HepG2 (cell line): ENCODE results near the gene MYO5B. TPM values are rescaled to one million over a fixed set of nuclear protein-coding genes. Genes with fewer than 3 reads are reported as not detected.
A peak's percentile ranks its signal among the peaks of the same experiment; 100 is the strongest.

Source experiments
- FOXJ3 ChIP-seq: sonication (generic); formaldehyde crosslinking; IDR thresholded peaks from 2 replicates; pipeline ENCODE4 v1.4.0; 2020; ENCODE audit warnings: missing genetic modification reagents, mild to moderate bottlenecking, borderline replicate concordance
- GATAD2A ChIP-seq: IDR thresholded peaks from 2 replicates; pipeline ENCODE4 v1.6.1; 2016
- HES4 ChIP-seq: sonication (generic); formaldehyde crosslinking; IDR thresholded peaks from 2 replicates; pipeline ENCODE4 v1.9.0; 2021; ENCODE audit warnings: mild to moderate bottlenecking, missing genetic modification reagents, borderline replicate concordance
- JUND ChIP-seq: sonication (generic); formaldehyde crosslinking; IDR thresholded peaks from 2 replicates; pipeline ENCODE4 v1.8.0; 2022; ENCODE audit warnings: mild to moderate bottlenecking, missing genetic modification reagents
- KDM3A ChIP-seq: IDR thresholded peaks from 2 replicates; pipeline ENCODE4 v1.6.1; 2018; ENCODE audit warnings: low read depth, missing compliant biosample characterization
- MBNL3 ChIP-seq: fragments of 250-450 bp; sonication (Bioruptor Pico); conservative IDR thresholded peaks from 2 replicates; pipeline ENCODE4 v1.8.0; 2022; ENCODE audit warnings: mild to moderate bottlenecking, inconsistent platforms
- MXI1 ChIP-seq: IDR thresholded peaks from 3 replicates; pipeline ENCODE4 v1.6.1; 2012; ENCODE audit warnings: low read depth, low read length, inconsistent platforms, borderline replicate concordance
- NR0B2 ChIP-seq: sonication (generic); formaldehyde crosslinking; IDR thresholded peaks from 2 replicates; pipeline ENCODE4 v1.4.0; 2020; ENCODE audit warnings: mild to moderate bottlenecking, missing genetic modification reagents
- SNAI1 ChIP-seq: sonication (generic); formaldehyde crosslinking; IDR thresholded peaks from 2 replicates; pipeline ENCODE4 v1.5.0; 2020; ENCODE audit warnings: mild to moderate bottlenecking, missing genetic modification reagents, borderline replicate concordance
- SPEN ChIP-seq: sonication (generic); formaldehyde crosslinking; IDR thresholded peaks from 2 replicates; pipeline ENCODE4 v1.5.1; 2020; ENCODE audit warnings: low read depth, mild to moderate bottlenecking, missing genetic modification reagents
- TGIF2 ChIP-seq: IDR thresholded peaks from 2 replicates; pipeline ENCODE4 v1.6.1; 2016; ENCODE audit warnings: control low read depth, missing compliant biosample characterization
- ZFP62 ChIP-seq: sonication (generic); formaldehyde crosslinking; IDR thresholded peaks from 2 replicates; pipeline ENCODE4 v1.4.0; 2020; ENCODE audit warnings: missing genetic modification reagents
- ZNF101 ChIP-seq: sonication (generic); formaldehyde crosslinking; IDR thresholded peaks from 2 replicates; pipeline ENCODE4 v1.4.0; 2020; ENCODE audit warnings: mild to moderate bottlenecking, low read depth, missing genetic modification reagents, borderline replicate concordance
- ZNF207 ChIP-seq: fragments of 450-650 bp; IDR thresholded peaks from 2 replicates; pipeline ENCODE4 v1.6.1; 2016; ENCODE audit warnings: antibody characterized with exemption, borderline replicate concordance
- ZNF234 ChIP-seq: sonication (generic); formaldehyde crosslinking; conservative IDR thresholded peaks from 2 replicates; pipeline ENCODE4 v1.5.1; 2020; ENCODE audit warnings: mild to moderate bottlenecking, missing genetic modification reagents
- ZNF264 ChIP-seq: sonication (generic); formaldehyde crosslinking; IDR thresholded peaks from 2 replicates; pipeline ENCODE4 v1.4.0; 2020; ENCODE audit warnings: missing genetic modification reagents
- ZNF333 ChIP-seq: sonication (generic); formaldehyde crosslinking; IDR thresholded peaks from 2 replicates; pipeline ENCODE4 v1.4.0; 2020; ENCODE audit warnings: mild to moderate bottlenecking, missing genetic modification reagents, borderline replicate concordance
- ZNF543 ChIP-seq: sonication (generic); formaldehyde crosslinking; IDR thresholded peaks from 2 replicates; pipeline ENCODE4 v1.4.0; 2020; ENCODE audit warnings: mild to moderate bottlenecking, missing genetic modification reagents
- ZNF605 ChIP-seq: sonication (generic); formaldehyde crosslinking; IDR thresholded peaks from 2 replicates; pipeline ENCODE4 v1.8.0; 2022; ENCODE audit warnings: mild to moderate bottlenecking, missing genetic modification reagents
- ZNF747 ChIP-seq: sonication (generic); formaldehyde crosslinking; IDR thresholded peaks from 2 replicates; pipeline ENCODE4 v1.8.1; 2023; ENCODE audit warnings: missing genetic modification reagents, mild to moderate bottlenecking, borderline replicate concordance
- ZNF841 ChIP-seq: sonication (generic); formaldehyde crosslinking; IDR thresholded peaks from 2 replicates; pipeline ENCODE4 v1.8.1; 2023; ENCODE audit warnings: missing genetic modification reagents, borderline replicate concordance
- ZSCAN21 ChIP-seq: sonication (generic); formaldehyde crosslinking; IDR thresholded peaks from 2 replicates; pipeline ENCODE4 v1.8.0; 2022; ENCODE audit warnings: mild to moderate bottlenecking, missing genetic modification reagents, moderate library complexity, borderline replicate concordance
- polyA plus RNA-seq, 8 experiments: library from polyadenylated mRNA; depleted of rRNA in 3 of 8; stranded (reverse) in 7 of 8; unstranded in 1 of 8; fragments of >200 nt; fragmentation: Illumina TruSeq in 4 of 8; extraction: Trizol in 4 of 8; gene quantifications; 2 replicates each; pipeline versions ENCODE4 v1.2.1 to v1.2.3, GENCODE V29; 2011 to 2016; ENCODE audit warnings: low read depth in 4 of 8, missing spikeins in 1 of 8, mixed read lengths in 1 of 8; ENCODE audit not compliant: insufficient read depth in 1 of 8
- total RNA-seq, 5 experiments: library from RNA; depleted of rRNA; stranded (reverse); fragments of >200 nt; fragmentation: Illumina TruSeq; extraction: Trizol; gene quantifications; 2 replicates each; pipeline ENCODE4 v1.2.3, GENCODE V29; 2016; ENCODE audit warnings: low read depth in 1 of 5
- TF ChIP-seq, protein P1 (sequence below): sonication (generic); formaldehyde crosslinking; IDR thresholded peaks from 2 replicates; pipeline ENCODE4 v1.5.0; 2020; ENCODE audit warnings: mild to moderate bottlenecking, low read depth, missing genetic modification reagents, borderline replicate concordance
- TF ChIP-seq, protein P2 (sequence below): sonication (generic); formaldehyde crosslinking; IDR thresholded peaks from 2 replicates; pipeline ENCODE4 v1.4.0; 2020; ENCODE audit warnings: mild to moderate bottlenecking, missing genetic modification reagents
- TF ChIP-seq, protein P3 (sequence below): IDR thresholded peaks from 2 replicates; pipeline ENCODE4 v1.6.1; 2012; ENCODE audit warnings: low read length, improper control_type of control experiment

Gene MYO5B
- total and polyA plus RNA-seq, 2 of the 13 experiments (the other 11 are each of a cell fraction or from before 2014, with no cell fraction given), result 13.1 to 24.0 TPM

DNA sequence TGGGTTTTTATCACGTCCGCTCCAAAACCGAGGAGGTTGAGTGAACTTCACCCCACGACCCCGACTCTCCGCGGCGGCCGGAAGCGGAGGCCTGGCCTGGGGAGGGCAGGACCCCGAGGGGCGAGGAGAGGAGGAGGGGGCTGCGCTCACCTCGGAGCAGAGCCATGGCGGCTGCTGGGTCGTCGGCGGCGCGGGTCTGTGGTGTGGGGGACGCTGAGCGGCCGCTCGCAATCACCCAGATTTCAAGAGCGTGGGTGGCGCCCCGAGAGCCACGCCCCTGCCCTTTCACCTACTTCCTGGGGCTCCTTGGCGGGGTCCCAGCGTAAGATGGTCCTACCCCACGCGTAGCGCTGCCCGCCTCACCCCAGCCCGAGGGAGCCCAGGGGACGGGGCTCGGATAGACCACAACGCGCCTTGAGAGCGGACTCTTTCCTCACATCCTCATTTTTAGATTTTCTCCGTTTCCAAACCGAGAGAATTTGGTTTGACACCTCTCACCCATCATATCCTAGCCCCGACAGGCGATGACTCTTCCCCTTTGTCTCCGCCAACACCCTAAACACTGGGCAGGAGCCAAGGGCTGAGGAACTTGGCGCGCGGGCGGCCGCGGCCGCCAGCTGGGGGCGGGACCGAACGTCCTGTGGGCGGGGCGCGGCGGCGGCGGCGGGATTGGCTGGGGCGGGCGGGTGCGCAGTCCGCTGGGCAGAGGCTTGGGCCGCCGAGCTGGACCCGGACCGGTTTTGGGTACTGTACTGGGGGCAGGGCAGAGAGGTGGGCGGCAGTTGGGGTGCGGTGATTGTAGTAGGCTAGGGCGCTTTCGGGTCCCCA is 381.4 kb downstream of the MYO5B start, which contains the start of gene ACAA2 (continued):
- TF ChIP-seq ZFP62 (no peak), MXI1 (peak; percentile 17; the same call in 1 of the 3 replicates), ZNF747 (CRISPR knock-in tag) (no peak), ZSCAN21 (CRISPR knock-in tag) (peak; percentile 32; the same call in 1 of the 2 replicates), GATAD2A (CRISPR knock-in tag) (peak; percentile 39), ZNF333 (0 out of 2 replicates have a peak, but pooled peaks have one; percentile 47), MBNL3 (CRISPR knock-in tag) (no peak), SPEN (CRISPR knock-in tag) (peak; percentile 61; the same call in 1 of the 2 replicates), FOXJ3 (peak; percentile 59; the same call in 1 of the 2 replicates), SNAI1 (CRISPR knock-in tag) (peak; percentile 79; the same call in 1 of the 2 replicates), HES4 (peak; percentile 37; the same call in 1 of the 2 replicates), ZNF543 (CRISPR knock-in tag) (no peak), ZNF264 (CRISPR knock-in tag) (no peak), ZNF605 (CRISPR knock-in tag) (no peak), ZNF207 (no peak), JUND (CRISPR knock-in tag) (no peak), ZNF234 (CRISPR knock-in tag) (peak; percentile 46; the same call in 1 of the 2 replicates), ZNF841 (CRISPR knock-in tag) (no peak), KDM3A (CRISPR knock-in tag) (no peak), NR0B2 (CRISPR knock-in tag) (0 out of 2 replicates have a peak, but pooled peaks have one; percentile 37), TGIF2 (CRISPR knock-in tag) (no peak), ZNF101 (no peak)
- TF ChIP-seq, protein P1, sequence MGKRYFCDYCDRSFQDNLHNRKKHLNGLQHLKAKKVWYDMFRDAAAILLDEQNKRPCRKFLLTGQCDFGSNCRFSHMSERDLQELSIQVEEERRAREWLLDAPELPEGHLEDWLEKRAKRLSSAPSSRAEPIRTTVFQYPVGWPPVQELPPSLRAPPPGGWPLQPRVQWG (CRISPR knock-in tag), result no peak
- TF ChIP-seq, protein P2, sequence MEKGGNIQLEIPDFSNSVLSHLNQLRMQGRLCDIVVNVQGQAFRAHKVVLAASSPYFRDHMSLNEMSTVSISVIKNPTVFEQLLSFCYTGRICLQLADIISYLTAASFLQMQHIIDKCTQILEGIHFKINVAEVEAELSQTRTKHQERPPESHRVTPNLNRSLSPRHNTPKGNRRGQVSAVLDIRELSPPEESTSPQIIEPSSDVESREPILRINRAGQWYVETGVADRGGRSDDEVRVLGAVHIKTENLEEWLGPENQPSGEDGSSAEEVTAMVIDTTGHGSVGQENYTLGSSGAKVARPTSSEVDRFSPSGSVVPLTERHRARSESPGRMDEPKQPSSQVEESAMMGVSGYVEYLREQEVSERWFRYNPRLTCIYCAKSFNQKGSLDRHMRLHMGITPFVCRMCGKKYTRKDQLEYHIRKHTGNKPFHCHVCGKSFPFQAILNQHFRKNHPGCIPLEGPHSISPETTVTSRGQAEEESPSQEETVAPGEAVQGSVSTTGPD (CRISPR knock-in tag), result peak; percentile 46; the same call in 1 of the 2 replicates
- TF ChIP-seq, protein P3, sequence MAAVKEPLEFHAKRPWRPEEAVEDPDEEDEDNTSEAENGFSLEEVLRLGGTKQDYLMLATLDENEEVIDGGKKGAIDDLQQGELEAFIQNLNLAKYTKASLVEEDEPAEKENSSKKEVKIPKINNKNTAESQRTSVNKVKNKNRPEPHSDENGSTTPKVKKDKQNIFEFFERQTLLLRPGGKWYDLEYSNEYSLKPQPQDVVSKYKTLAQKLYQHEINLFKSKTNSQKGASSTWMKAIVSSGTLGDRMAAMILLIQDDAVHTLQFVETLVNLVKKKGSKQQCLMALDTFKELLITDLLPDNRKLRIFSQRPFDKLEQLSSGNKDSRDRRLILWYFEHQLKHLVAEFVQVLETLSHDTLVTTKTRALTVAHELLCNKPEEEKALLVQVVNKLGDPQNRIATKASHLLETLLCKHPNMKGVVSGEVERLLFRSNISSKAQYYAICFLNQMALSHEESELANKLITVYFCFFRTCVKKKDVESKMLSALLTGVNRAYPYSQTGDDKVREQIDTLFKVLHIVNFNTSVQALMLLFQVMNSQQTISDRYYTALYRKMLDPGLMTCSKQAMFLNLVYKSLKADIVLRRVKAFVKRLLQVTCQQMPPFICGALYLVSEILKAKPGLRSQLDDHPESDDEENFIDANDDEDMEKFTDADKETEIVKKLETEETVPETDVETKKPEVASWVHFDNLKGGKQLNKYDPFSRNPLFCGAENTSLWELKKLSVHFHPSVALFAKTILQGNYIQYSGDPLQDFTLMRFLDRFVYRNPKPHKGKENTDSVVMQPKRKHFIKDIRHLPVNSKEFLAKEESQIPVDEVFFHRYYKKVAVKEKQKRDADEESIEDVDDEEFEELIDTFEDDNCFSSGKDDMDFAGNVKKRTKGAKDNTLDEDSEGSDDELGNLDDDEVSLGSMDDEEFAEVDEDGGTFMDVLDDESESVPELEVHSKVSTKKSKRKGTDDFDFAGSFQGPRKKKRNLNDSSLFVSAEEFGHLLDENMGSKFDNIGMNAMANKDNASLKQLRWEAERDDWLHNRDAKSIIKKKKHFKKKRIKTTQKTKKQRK, result no peak
